Heart right ventricle (tissue), 16 donors: ENCODE measurements around the gene ASB18. TPM values are rescaled to one million over a fixed set of nuclear protein-coding genes. Genes with fewer than 3 reads are reported as not detected.

Experiments
- ATAC-seq, 8 donors: fragments of 200-7000 bp; cut with Tn5 transposase; one replicate each; pipeline ENCODE4 v1.9.1; 2020; ENCODE audit warnings: mild to moderate bottlenecking in 8 of 8, moderate library complexity in 8 of 8, moderate number of reproducible peaks in 1 of 8
- DNase-seq, 2 donors: peaks; one replicate each; pipeline ENCODE4 v3.0.0-alpha.2; 2020
- H3K27ac ChIP-seq, 10 donors: fragments of 200-600 bp; sonication (generic) in 2 of 10; one replicate each; pipeline versions ENCODE4 v1.5.0 to v1.8.0; 2020 to 2022; ENCODE audit warnings: mild to moderate bottlenecking in 3 of 10
- H3K27me3 ChIP-seq, 7 donors: fragments of 200-600 bp; one replicate each; pipeline ENCODE4 v1.8.0; 2021 to 2022; ENCODE audit warnings: mild to moderate bottlenecking in 2 of 7
- H3K36me3 ChIP-seq, 9 donors: fragments of 200-600 bp; sonication (generic) in 1 of 9; one replicate each; pipeline versions ENCODE4 v1.5.0 to v1.8.0; 2020 to 2022; ENCODE audit warnings: mild to moderate bottlenecking in 2 of 9
- H3K4me1 ChIP-seq, 9 donors: fragments of 200-600 bp; sonication (generic) in 1 of 9; one replicate each; pipeline versions ENCODE4 v1.5.0 to v1.8.0; 2020 to 2022; ENCODE audit warnings: mild to moderate bottlenecking in 4 of 9
- H3K4me3 ChIP-seq, 10 donors: fragments of 200-600 bp; sonication (generic) in 2 of 10; one replicate each; pipeline versions ENCODE4 v1.5.0 to v1.8.0; 2020 to 2022; ENCODE audit warnings: mild to moderate bottlenecking in 7 of 10, moderate library complexity in 2 of 10
- H3K9me3 ChIP-seq, 11 donors: fragments of 200-600 bp in 10 of 11; sonication (generic) in 2 of 11; one replicate each; pipeline versions ENCODE4 v1.5.0 to v1.8.0; 2013 to 2022; ENCODE audit warnings: mild to moderate bottlenecking in 2 of 11, control low read depth in 1 of 11, moderate library complexity in 1 of 11
- CTCF ChIP-seq, 9 donors: fragments of 200-600 bp; sonication (generic) in 2 of 9; IDR thresholded peaks; one replicate each; pipeline versions ENCODE4 v1.5.0 to v1.8.0; 2021 to 2022; ENCODE audit warnings: antibody characterized with exemption in 9 of 9, mild to moderate bottlenecking in 5 of 9, moderate library complexity in 1 of 9
- WGBS, 2 donors: extraction: QIAGEN DNeasy Blood & Tissue Kit; methylation state at CpG; one replicate each; pipeline ENCODE4 v1.1.7; 2013; ENCODE audit warnings: inconsistent platforms in 1 of 2; 5-methylcytosine and 5-hydroxymethylcytosine counted together
- intact Hi-C, 10 donors: fragments of 100-400 bp; cut with DNase I; formaldehyde crosslinking; loops; one replicate each; pipeline versions ENCODE4 v1.11.1 to v1.14.2; 2022
- polyA plus RNA-seq, 2 donors: library from polyadenylated mRNA; stranded (reverse); fragments of 200-250 nt; gene quantifications; one replicate each; pipeline ENCODE4 v1.2.3, GENCODE V29; 2013
- total RNA-seq, 10 donors: library from RNA; stranded (reverse); fragmentation: NEBNext Ultra II Directional in 3 of 10; extraction: Animal tissue kit (Norgen Biotek cat#: 25700) in 3 of 10; gene quantifications; one replicate each; pipeline versions ENCODE4 v1.2.1 to v1.2.4, GENCODE V29; 2021 to 2023
- donor health status: Arrhythmogenic right ventricular cardiomyopathy.
- donor health status: ischemic (EF 13 %, LVEDD 7.1; RV severe dilation, severe dysfunction).
- donor health status: healthy with polysubstance abuse.
- donor health status: DM: no; HTN: yes; CAD: no.
- donor health status: DM: no; HTN: no; CAD: no.
- donor health status: ischemic (EF 25% LVEDD 6.9; RV normal size, moderate dysfunction).
- donor health status: ischemic (EF 25% LVEDD 5.7; RV mildly dilated, moderate dysfunction).
- donor health status: healthy.
- donor health status: DM: yes; HTN: yes; CAD: no.
- donor health status: Ischemic cardiomyopathy.
- donor health status: ischemic (EF 35%, LVEDD 5.7; RV mildly dilated, moderate dysfunction).
- donor health status: nonischemic (EF 11% LVEDD 7.7; RV severe dilation, severe dysfunction).
- donor health status: DM: yes; HTN: yes; CAD: no.
- donor health status: PGD.
- donor health status: ischemic (EF 29% LVEDD 5.4; RV normal size, mild dysfunction).
- donor health status: nonischemic (EF 23%, LVEDD 6.1; RV moderate dilation, normal function).

The ASB18 gene
- total and polyA plus RNA-seq, 12 donors, result 3.5 to 47.1 (median 20.2) TPM

GRCh38 chr2:236166796-236167296 is 97.4 kb downstream of the ASB18 start:
- H3K27ac ChIP-seq, result no peak overlapping the region
- H3K4me3 ChIP-seq, result peak overlapping the region; percentile 25 to 52 (median 40)
- DNase-seq, result no peak
- TF ChIP-seq CTCF (IDR thresholded peaks at IDR 0.05), result no peak
- H3K27me3 ChIP-seq, result peaks cover 74 to 100% (median 100%) of the 10 kb centered on the region in 7 donors
- no peaks in the 10 kb centered on the region for H3K36me3 ChIP-seq
- intact Hi-C loops, result loop anchor here in 2 of 10 donors (5.0 to 10.0 kb wide), 2 partner anchors 362 to 390 kb away; no protein-coding TSS in a partner anchor
- peaks cover 20 to 84% (median 59%) of the 10 kb centered on the region in 9 donors for H3K4me1 ChIP-seq
- H3K9me3 ChIP-seq, result no peaks in the 10 kb centered on the region
- ATAC-seq, result no peak
- WGBS, 2 donors, result 1 to 2% methylated on average over 29 of the region's 29 CpGs

GRCh38 chr2:236165842-236166795 is 98.1 kb downstream of the ASB18 start:
- no peaks in the 10 kb centered on the region for H3K36me3 ChIP-seq
- no peak for ATAC-seq
- no peak for TF ChIP-seq CTCF (IDR thresholded peaks at IDR 0.05)
- WGBS, 2 donors, result 5 to 8% methylated on average over 58 of the region's 58 CpGs
- H3K27me3 ChIP-seq, result peaks cover 67 to 100% (median 100%) of the 10 kb centered on the region in 7 donors
- no peak for DNase-seq
- intact Hi-C loops, result loop anchor here in 2 of 10 donors (5.0 to 10.0 kb wide), 2 partner anchors 361 to 389 kb away; no protein-coding TSS in a partner anchor
- H3K9me3 ChIP-seq, result no peaks in the 10 kb centered on the region
- H3K27ac ChIP-seq, result no peak overlapping the region
- peak overlapping the region in 7 of 10 donors; percentile 3 to 52 (median 41) for H3K4me3 ChIP-seq
- H3K4me1 ChIP-seq, result peaks cover 20 to 76% (median 54%) of the 10 kb centered on the region in 9 donors

GRCh38 chr2:236164925-236165841 is 99.0 kb downstream of the ASB18 start:
- intact Hi-C loops, result loop anchor here in 2 of 10 donors (5.0 to 10.0 kb wide), 2 partner anchors 360 to 388 kb away; no protein-coding TSS in a partner anchor
- no peaks in the 10 kb centered on the region for H3K36me3 ChIP-seq
- H3K4me3 ChIP-seq, result peak overlapping the region in 6 of 10 donors; percentile 17 to 60 (median 46)
- ATAC-seq (no peak), DNase-seq (no peak)
- 19 to 25% methylated on average over 18 of the region's 18 CpGs for WGBS, 2 donors
- peaks cover 61 to 100% (median 100%) of the 10 kb centered on the region in 7 donors for H3K27me3 ChIP-seq
- H3K27ac ChIP-seq, result no peak overlapping the region
- no peaks in the 10 kb centered on the region for H3K9me3 ChIP-seq
- TF ChIP-seq CTCF (IDR thresholded peaks at IDR 0.05), result no peak
- H3K4me1 ChIP-seq, result peaks cover 20 to 70% (median 54%) of the 10 kb centered on the region in 9 donors
